ENCODE data around the gene NOXA1. TPM values are rescaled to one million over a fixed set of nuclear protein-coding genes. Genes with fewer than 3 reads are reported as not detected.
A peak's percentile ranks its signal among the peaks of the same experiment; 100 is the strongest.

The NOXA1 gene
- total and polyA plus RNA-seq, 9 of the 15 experiments (the other 6 are each of a cell fraction or from before 2014, with no cell fraction given), result 0.07 to 1.2 (median 0.20) TPM; not detected in 4

GRCh38 chr9:137435980-137436760 is 13.0 kb downstream of the NOXA1 start (continued):
- TF ChIP-seq RBM39 (optimal IDR thresholded peaks at IDR 0.05; ENCODE audit: low read depth, low read length) (no peak), RBBP5 (IDR thresholded peaks at IDR 0.05; ENCODE audit: borderline replicate concordance, insufficient read depth, low read length, poor library complexity, severe bottlenecking) (no peak), MAZ (CRISPR knock-in tag; conservative IDR thresholded peaks at IDR 0.05 in 1 of 2, IDR thresholded peaks at IDR 0.05 in 1 of 2) (peak; percentile 20 to 31; a peak in 1 of 4 replicates), ELK3 (CRISPR knock-in tag; IDR thresholded peaks at IDR 0.05) (no peak), JUND (IDR thresholded peaks at IDR 0.05; ENCODE audit: borderline replicate concordance, low read depth, low read length) (peak; percentile 99), JUND (tag; IDR thresholded peaks at IDR 0.05; ENCODE audit: borderline replicate concordance, low read depth, low read length) (peak; percentile 95; the same call in 2 of the 3 replicates), BRD4 (IDR thresholded peaks at IDR 0.05) (no peak), NRF1 (conservative IDR thresholded peaks at IDR 0.05 in 1 of 2, IDR thresholded peaks at IDR 0.05 in 1 of 2) (peak; percentile 59 to 70), FOXJ2 (tag; IDR thresholded peaks at IDR 0.05) (no peak), ZBTB8A (IDR thresholded peaks at IDR 0.05; ENCODE audit: partially characterized antibody) (no peak), PCBP1 (IDR thresholded peaks at IDR 0.05; ENCODE audit: low read depth, low read length, poor library complexity, severe bottlenecking) (peak; percentile 22), PPARD (CRISPR knock-in tag; IDR thresholded peaks at IDR 0.05) (no peak), FOSL1 (tag; conservative IDR thresholded peaks at IDR 0.05) (peak; percentile 95), CBFA2T3 (IDR thresholded peaks at IDR 0.05) (peak; percentile 28), JUNB (CRISPR knock-in tag; conservative IDR thresholded peaks at IDR 0.05) (peak; percentile 76), GTF2B (IDR thresholded peaks at IDR 0.05; ENCODE audit: extremely low read depth, insufficient read length) (no peak), ZNF668 (CRISPR knock-in tag; IDR thresholded peaks at IDR 0.05) (no peak), RBM34 (IDR thresholded peaks at IDR 0.05; ENCODE audit: borderline replicate concordance, insufficient read depth, low read length) (no peak), ZBED1 (IDR thresholded peaks at IDR 0.05) (0 out of 2 replicates have a peak, but pooled peaks have one; percentile 42)
- TF ChIP-seq, protein P1, sequence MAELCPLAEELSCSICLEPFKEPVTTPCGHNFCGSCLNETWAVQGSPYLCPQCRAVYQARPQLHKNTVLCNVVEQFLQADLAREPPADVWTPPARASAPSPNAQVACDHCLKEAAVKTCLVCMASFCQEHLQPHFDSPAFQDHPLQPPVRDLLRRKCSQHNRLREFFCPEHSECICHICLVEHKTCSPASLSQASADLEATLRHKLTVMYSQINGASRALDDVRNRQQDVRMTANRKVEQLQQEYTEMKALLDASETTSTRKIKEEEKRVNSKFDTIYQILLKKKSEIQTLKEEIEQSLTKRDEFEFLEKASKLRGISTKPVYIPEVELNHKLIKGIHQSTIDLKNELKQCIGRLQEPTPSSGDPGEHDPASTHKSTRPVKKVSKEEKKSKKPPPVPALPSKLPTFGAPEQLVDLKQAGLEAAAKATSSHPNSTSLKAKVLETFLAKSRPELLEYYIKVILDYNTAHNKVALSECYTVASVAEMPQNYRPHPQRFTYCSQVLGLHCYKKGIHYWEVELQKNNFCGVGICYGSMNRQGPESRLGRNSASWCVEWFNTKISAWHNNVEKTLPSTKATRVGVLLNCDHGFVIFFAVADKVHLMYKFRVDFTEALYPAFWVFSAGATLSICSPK (IDR thresholded peaks at IDR 0.05; ENCODE audit: borderline replicate concordance), result no peak
- TF ChIP-seq, protein P2, sequence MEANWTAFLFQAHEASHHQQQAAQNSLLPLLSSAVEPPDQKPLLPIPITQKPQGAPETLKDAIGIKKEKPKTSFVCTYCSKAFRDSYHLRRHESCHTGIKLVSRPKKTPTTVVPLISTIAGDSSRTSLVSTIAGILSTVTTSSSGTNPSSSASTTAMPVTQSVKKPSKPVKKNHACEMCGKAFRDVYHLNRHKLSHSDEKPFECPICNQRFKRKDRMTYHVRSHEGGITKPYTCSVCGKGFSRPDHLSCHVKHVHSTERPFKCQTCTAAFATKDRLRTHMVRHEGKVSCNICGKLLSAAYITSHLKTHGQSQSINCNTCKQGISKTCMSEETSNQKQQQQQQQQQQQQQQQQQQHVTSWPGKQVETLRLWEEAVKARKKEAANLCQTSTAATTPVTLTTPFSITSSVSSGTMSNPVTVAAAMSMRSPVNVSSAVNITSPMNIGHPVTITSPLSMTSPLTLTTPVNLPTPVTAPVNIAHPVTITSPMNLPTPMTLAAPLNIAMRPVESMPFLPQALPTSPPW (CRISPR knock-in tag; IDR thresholded peaks at IDR 0.05), result peak; percentile 66
